Activated T-helper 1 cell treated with anti-CD3 and anti-CD28 coated beads, Interleukin-12 subunit alpha, Interleukin-12 subunit beta, Interleukin-2, Interleukin-4 antibody, amounts not matched to agents 30 ng/mL and 10 ng/mL and 1 ng/mL, durations not matched to agents 14 hours and 24 hours and 36 hours (primary cell): ENCODE measurements around the gene PHRF1. TPM values are rescaled to one million over a fixed set of nuclear protein-coding genes. Genes with fewer than 3 reads are reported as not detected.

Experiments used
- DNase-seq: peaks from one replicate; pipeline ENCODE4 v3.0.0; 2021; ENCODE audit warnings: low spot score
- H3K27ac Mint-ChIP-seq: one replicate; pipeline ENCODE4 v1.8.0; 2021; ENCODE audit warnings: mild to moderate bottlenecking, mixed read lengths
- H3K27me3 Mint-ChIP-seq: one replicate; pipeline ENCODE4 v1.8.0; 2022; ENCODE audit warnings: mild to moderate bottlenecking, moderate library complexity, mixed read lengths; ENCODE audit not compliant: insufficient read depth
- H3K36me3 Mint-ChIP-seq: one replicate; pipeline ENCODE4 v1.8.0; 2021; ENCODE audit warnings: low read depth, mixed read lengths
- H3K4me1 Mint-ChIP-seq: one replicate; pipeline ENCODE4 v1.8.0; 2021; ENCODE audit warnings: low read depth, mixed read lengths
- H3K4me3 Mint-ChIP-seq: one replicate; pipeline ENCODE4 v1.8.0; 2021; ENCODE audit warnings: mild to moderate bottlenecking, moderate library complexity, mixed read lengths
- H3K9me3 Mint-ChIP-seq: one replicate; pipeline ENCODE4 v1.8.0; 2021; ENCODE audit warnings: mixed read lengths
- intact Hi-C: fragments of 100-400 bp; cut with micrococcal nuclease; formaldehyde crosslinking; loops from one replicate; pipeline ENCODE4 v1.15.1; 2024
- total RNA-seq: library from RNA; stranded (reverse); gene quantifications from 2 replicates; pipeline ENCODE4 v1.2.3, GENCODE V29; 2022

Gene PHRF1
- total RNA-seq, 1 donor from 2014 or later = 58.6 TPM

GRCh38 chr11:535210-535518 lies 41.1 kb upstream of the PHRF1 start:
- H3K4me1 Mint-ChIP-seq = peaks cover 9% of the 10 kb centered on the region
- H3K4me3 Mint-ChIP-seq = no peak overlapping the region
- intact Hi-C loops = loop anchor here (1.0 to 5.0 kb wide), 3 partner anchors 187 to 327 kb away; no protein-coding TSS in a partner anchor
- no peaks in the 10 kb centered on the region for H3K27me3 Mint-ChIP-seq
- peaks cover 2% of the 10 kb centered on the region for H3K36me3 Mint-ChIP-seq
- no peak overlapping the region for H3K27ac Mint-ChIP-seq
- no peak for DNase-seq
- no peaks in the 10 kb centered on the region for H3K9me3 Mint-ChIP-seq

- intact Hi-C loops = loop anchor here (1.0 to 5.0 kb wide), 4 partner anchors 33 to 327 kb away; no protein-coding TSS in a partner anchor
- DNase-seq = peak; percentile 97
These were observed 40.5 kb upstream of the PHRF1 start, which contains the start of gene HRAS for GRCh38 chr11:535519-536454. Gene HRAS, minus strand, starts transcription at chr11:535576.

GRCh38 chr11:536841-537621 lies 39.2 kb upstream of the PHRF1 start, which contains the start of gene LRRC56:
Gene LRRC56, plus strand, starts transcription at chr11:537527. Its CDS starts 3,158 bp downstream, at chr11:540685.
- Mint-ChIP-seq H3K4me3 (peak within 1 kb of the TSS; percentile 87), H3K36me3 (peaks cover under 1% of the 10 kb centered on the region), H3K27ac (peak within 1 kb of the TSS; percentile 89), H3K27me3 (no peaks in the 10 kb centered on the region), H3K4me1 (peaks cover 9% of the 10 kb centered on the region), H3K9me3 (no peaks in the 10 kb centered on the region)
- DNase-seq = peak; percentile 77
- intact Hi-C loops = loop anchor here (1.0 to 5.0 kb wide), 8 partner anchors 18 to 185 kb away; partner anchors contain the start of genes LMNTD2, PHRF1, PTDSS2 and RASSF7

More at GRCh38 chr11:535519-536454, 40.5 kb upstream of the PHRF1 start, which contains the start of gene HRAS:
- no peaks in the 10 kb centered on the region for H3K27me3 Mint-ChIP-seq
- peaks cover 2% of the 10 kb centered on the region for H3K36me3 Mint-ChIP-seq
- H3K27ac Mint-ChIP-seq = peak within 1 kb of the TSS; percentile 89
- H3K4me3 Mint-ChIP-seq = peak within 1 kb of the TSS; percentile 87
- H3K4me1 Mint-ChIP-seq = peaks cover 9% of the 10 kb centered on the region
- H3K9me3 Mint-ChIP-seq = no peaks in the 10 kb centered on the region

GRCh38 chr11:537622-538430 lies 38.4 kb upstream of the PHRF1 start:
- Mint-ChIP-seq H3K27ac (peak overlapping the region; percentile 40), H3K9me3 (no peaks in the 10 kb centered on the region), H3K4me3 (peak overlapping the region; percentile 53), H3K27me3 (no peaks in the 10 kb centered on the region), H3K4me1 (peaks cover 9% of the 10 kb centered on the region), H3K36me3 (peaks cover 1% of the 10 kb centered on the region)
- intact Hi-C loops = loop anchor here (1.0 to 5.0 kb wide), 8 partner anchors 17 to 184 kb away; partner anchors contain the start of genes LMNTD2, PHRF1, PTDSS2 and RASSF7
- no peak for DNase-seq

- Mint-ChIP-seq H3K4me1 (peaks cover 9% of the 10 kb centered on the region), H3K27me3 (no peaks in the 10 kb centered on the region), H3K27ac (no peak overlapping the region), H3K36me3 (peaks cover 1% of the 10 kb centered on the region), H3K4me3 (no peak overlapping the region), H3K9me3 (no peaks in the 10 kb centered on the region)
- intact Hi-C loops = loop anchor here (5.0 kb wide), 1 partner anchor 184 kb away; no protein-coding TSS in a partner anchor
- no peak for DNase-seq
These were observed 37.7 kb upstream of the PHRF1 start for GRCh38 chr11:538431-539051.

GRCh38 chr11:539971-540481 lies 36.2 kb upstream of the PHRF1 start:
- intact Hi-C loops = loop anchor here (5.0 kb wide), 1 partner anchor 182 kb away; no protein-coding TSS in a partner anchor
- Mint-ChIP-seq H3K27me3 (no peaks in the 10 kb centered on the region), H3K9me3 (no peaks in the 10 kb centered on the region), H3K36me3 (peaks cover 1% of the 10 kb centered on the region), H3K4me1 (peaks cover 4% of the 10 kb centered on the region), H3K4me3 (no peak overlapping the region), H3K27ac (no peak overlapping the region)
- no peak for DNase-seq

- H3K27me3 Mint-ChIP-seq = no peaks in the 10 kb centered on the region
- peaks cover 4% of the 10 kb centered on the region for H3K4me1 Mint-ChIP-seq
- H3K36me3 Mint-ChIP-seq = peaks cover 1% of the 10 kb centered on the region
- no peak for DNase-seq
- no peak overlapping the region for H3K27ac Mint-ChIP-seq
- H3K9me3 Mint-ChIP-seq = no peaks in the 10 kb centered on the region
- H3K4me3 Mint-ChIP-seq = no peak overlapping the region
- intact Hi-C loops = no loop called here
These were observed 35.5 kb upstream of the PHRF1 start for GRCh38 chr11:540583-541432.

- Mint-ChIP-seq H3K4me1 (no peaks in the 10 kb centered on the region), H3K9me3 (no peaks in the 10 kb centered on the region), H3K4me3 (no peak overlapping the region), H3K36me3 (peaks cover 1% of the 10 kb centered on the region), H3K27me3 (no peaks in the 10 kb centered on the region), H3K27ac (no peak overlapping the region)
- intact Hi-C loops = no loop called here
- no peak for DNase-seq
These were observed 34.8 kb upstream of the PHRF1 start for GRCh38 chr11:541433-541885.

GRCh38 chr11:544817-545166 lies 31.5 kb upstream of the PHRF1 start:
- Mint-ChIP-seq H3K9me3 (no peaks in the 10 kb centered on the region), H3K36me3 (peaks cover 1% of the 10 kb centered on the region), H3K27ac (no peak overlapping the region), H3K4me1 (no peaks in the 10 kb centered on the region), H3K27me3 (peaks cover 3% of the 10 kb centered on the region), H3K4me3 (no peak overlapping the region)
- DNase-seq = no peak
- intact Hi-C loops = no loop called here

GRCh38 chr11:545171-545570 lies 31.1 kb upstream of the PHRF1 start:
- no peak for DNase-seq
- H3K27me3 Mint-ChIP-seq = peaks cover 3% of the 10 kb centered on the region
- H3K4me1 Mint-ChIP-seq = no peaks in the 10 kb centered on the region
- no peak overlapping the region for H3K27ac Mint-ChIP-seq
- peaks cover 1% of the 10 kb centered on the region for H3K36me3 Mint-ChIP-seq
- intact Hi-C loops = no loop called here
- no peak overlapping the region for H3K4me3 Mint-ChIP-seq
- H3K9me3 Mint-ChIP-seq = no peaks in the 10 kb centered on the region
